B cell (primary cell): Measurements from ENCODE around the gene CORO1C. TPM values are rescaled to one million over a fixed set of nuclear protein-coding genes. Genes with fewer than 3 reads are reported as not detected.
A peak's percentile ranks its signal among the peaks of the same experiment; 100 is the strongest.

ENCODE experiments used
- ATAC-seq: fragments of 200-7000 bp; cut with Tn5 transposase; one replicate; pipeline ENCODE4 v1.10.0; 2021; ENCODE audit warnings: low read depth, mild to moderate bottlenecking, moderate number of reproducible peaks, moderate library complexity
- CTCF ChIA-PET: fragments of 350-600 bp; sonication (Branson Sonifier 250); formaldehyde crosslinking; loops from one replicate; lab custom pipeline; 2021; ENCODE audit warnings: antibody characterized with exemption, inconsistent platforms; lab: Charles Lee
- POLR2A ChIA-PET: fragments of 350-600 bp; sonication (Branson Sonifier 250); formaldehyde crosslinking; loops from one replicate; lab custom pipeline; 2021; ENCODE audit warnings: antibody characterized with exemption; lab: Charles Lee
- DNase-seq: peaks from one replicate; pipeline ENCODE4 v3.0.0; 2013
- H2AFZ ChIP-seq: 2 replicates; pipeline ENCODE4 v1.6.1; 2012; ENCODE audit warnings: mild to moderate bottlenecking, low read depth, low read length; ENCODE audit not compliant: insufficient read depth, poor library complexity, severe bottlenecking
- H3K27ac ChIP-seq, 2 donors: 1 replicate in 1 of 2; 2 replicates in 1 of 2; pipeline ENCODE4 v1.5.1; 2012 to 2013; ENCODE audit warnings: low read length in 2 of 2, mild to moderate bottlenecking in 2 of 2, moderate library complexity in 1 of 2
- H3K27me3 ChIP-seq, 4 experiments: fragments of 200-600 bp in 1 of 4; sonication (generic) in 1 of 4; replicated peaks in 1 of 4; 1 replicate in 2 of 4; 2 replicates in 2 of 4; pipeline versions ENCODE4 v1.6.1 to v1.7.0; 2013 to 2016; ENCODE audit warnings: low read length in 3 of 4, mild to moderate bottlenecking in 2 of 4, mixed read lengths in 1 of 4, moderate library complexity in 1 of 4; ENCODE audit not compliant: insufficient read depth in 4 of 4, control insufficient read depth in 3 of 4; ENCODE audit errors: control extremely low read depth in 1 of 4
- H3K36me3 ChIP-seq, 2 experiments: replicated peaks in 1 of 2; 1 replicate in 1 of 2; 2 replicates in 1 of 2; pipeline versions ENCODE4 v1.6.1 to v1.7.1; 2013; ENCODE audit warnings: low read length in 1 of 2; ENCODE audit not compliant: insufficient read depth in 2 of 2, control insufficient read depth in 1 of 2; ENCODE audit errors: control extremely low read depth in 1 of 2, extremely low read depth in 1 of 2
- H3K4me1 ChIP-seq, 2 donors: fragments of 200-600 bp in 1 of 2; sonication (generic) in 1 of 2; 1 replicate in 1 of 2; 2 replicates in 1 of 2; pipeline versions ENCODE4 v1.5.1 to v1.6.1; 2013 to 2017; ENCODE audit warnings: low read length in 2 of 2; ENCODE audit not compliant: control insufficient read depth in 2 of 2, insufficient read depth in 2 of 2
- H3K4me2 ChIP-seq: replicated peaks from 2 replicates; pipeline ENCODE3; 2012; ENCODE audit warnings: mild to moderate bottlenecking, low read depth, low read length; ENCODE audit not compliant: poor library complexity, severe bottlenecking
- H3K4me3 ChIP-seq, 5 experiments: fragments of 200-600 bp in 1 of 5; sonication (generic) in 1 of 5; 1 replicate in 3 of 5; 2 replicates in 2 of 5; pipeline versions ENCODE4 v1.5.1 to v1.7.0; 2011 to 2016; ENCODE audit warnings: low read length in 4 of 5, mild to moderate bottlenecking in 4 of 5, low read depth in 2 of 5, control low read depth in 1 of 5, moderate library complexity in 1 of 5; ENCODE audit not compliant: insufficient read depth in 1 of 5; ENCODE audit errors: control extremely low read depth in 1 of 5, extremely low read depth in 1 of 5
- H3K79me2 ChIP-seq: fragments of 200-600 bp; sonication (generic); one replicate; pipeline ENCODE4 v1.6.0; 2016; ENCODE audit warnings: low read length; ENCODE audit not compliant: control insufficient read depth, insufficient read depth
- H3K9ac ChIP-seq: fragments of 200-600 bp; sonication (generic); 2 replicates; pipeline ENCODE4 v1.6.1; 2017; ENCODE audit warnings: mild to moderate bottlenecking, low read length, moderate library complexity
- H3K9me3 ChIP-seq, 3 donors: one replicate each; pipeline versions ENCODE4 v1.6.1 to v1.7.1; 2013; ENCODE audit warnings: low read length in 2 of 3; ENCODE audit not compliant: control insufficient read depth in 2 of 3, insufficient read depth in 1 of 3; ENCODE audit errors: control extremely low read depth in 1 of 3
- H4K20me1 ChIP-seq: 2 replicates; pipeline ENCODE4 v1.6.0; 2012; ENCODE audit warnings: mild to moderate bottlenecking, low read length; ENCODE audit not compliant: insufficient read depth, control insufficient read depth, poor library complexity, severe bottlenecking
- H3K27ac Mint-ChIP-seq: one replicate; pipeline ENCODE4 v1.8.0; 2021; ENCODE audit warnings: mixed read lengths
- H3K27me3 Mint-ChIP-seq: one replicate; pipeline ENCODE4 v1.8.0; 2021; ENCODE audit warnings: mixed read lengths
- H3K4me1 Mint-ChIP-seq: one replicate; pipeline ENCODE4 v1.8.0; 2021; ENCODE audit warnings: mixed read lengths
- H3K4me3 Mint-ChIP-seq: one replicate; pipeline ENCODE4 v1.8.0; 2021; ENCODE audit warnings: mixed read lengths
- H3K9me3 Mint-ChIP-seq: one replicate; pipeline ENCODE4 v1.8.0; 2022; ENCODE audit warnings: mixed read lengths; ENCODE audit not compliant: insufficient read depth
- EZH2 ChIP-seq: IDR thresholded peaks from 2 replicates; pipeline ENCODE4 v1.6.1; 2012; ENCODE audit warnings: borderline replicate concordance, low read depth, mild to moderate bottlenecking, moderate library complexity, low read length; ENCODE audit not compliant: insufficient read depth, poor library complexity, severe bottlenecking
- WGBS: methylation state at CpG from one replicate; pipeline ENCODE4 v1.1.5; 2013; ENCODE audit warnings: missing lambda C conversion rate; ENCODE audit not compliant: insufficient coverage; 5-methylcytosine and 5-hydroxymethylcytosine counted together
- intact Hi-C: fragments of 100-400 bp; cut with micrococcal nuclease; formaldehyde crosslinking; loops from one replicate; pipeline ENCODE4 v1.10.0; 2022
- polyA plus RNA-seq: library from polyadenylated mRNA; depleted of rRNA; stranded (reverse); fragments of >200 nt; gene quantifications from 2 replicates; pipeline ENCODE4 v1.2.3, GENCODE V29; 2012
- total RNA-seq, 2 donors: library from RNA; stranded (reverse); fragments of 120-200 nt in 1 of 2; gene quantifications; 1 replicate in 1 of 2; 2 replicates in 1 of 2; pipeline versions ENCODE4 v1.2.3 to v1.2.4, GENCODE V29; 2013 to 2022
- TF ChIP-seq, protein P1 (sequence below): fragments of 200-600 bp; IDR thresholded peaks from one replicate; pipeline ENCODE4 v1.8.0; 2022; ENCODE audit warnings: antibody characterized with exemption, mild to moderate bottlenecking

CORO1C gene
- total and polyA plus RNA-seq, 2 donors (not counting 1 experiment from before 2014, with no cell fraction given), result 19.2 to 68.0 TPM

DNA sequence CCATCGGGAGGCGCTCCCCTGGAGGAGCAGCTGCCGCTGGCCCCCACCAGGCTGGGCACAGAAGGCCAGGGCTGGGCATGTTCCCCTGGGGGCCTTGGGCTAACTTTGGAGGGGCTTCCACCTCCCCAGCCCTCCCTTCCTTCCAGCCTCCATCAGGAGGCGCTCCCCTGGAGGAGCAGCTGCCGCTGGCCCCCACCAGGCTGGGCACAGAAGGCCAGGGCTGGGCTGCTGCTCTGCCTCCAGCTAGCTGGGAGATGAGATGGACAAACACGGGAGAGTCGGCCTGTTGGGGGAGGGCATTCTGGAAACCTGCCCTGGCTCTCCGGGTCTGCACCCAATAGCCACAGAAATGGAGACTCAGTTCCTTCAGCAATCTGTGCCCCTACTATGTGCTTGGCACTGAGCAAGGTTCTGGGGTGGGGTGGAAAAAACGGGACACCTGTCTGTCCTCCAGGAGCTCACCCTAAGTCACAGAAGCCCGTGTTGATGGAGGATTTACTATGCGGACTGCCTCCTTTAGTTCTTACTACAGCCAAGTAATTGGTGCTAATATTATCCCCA lies 39.0 kb upstream of the CORO1C start:
- ChIA-PET POLR2A (no interaction called here), CTCF (interaction anchor here (1.4 to 1.5 kb wide), 2 partner anchors 105 to 106 kb away, joined by 4 to 6 read pairs; no protein-coding TSS in a partner anchor)
- Histone ChIP-seq H3K9ac (no peak overlapping the region), H3K79me2 (no peaks in the 10 kb centered on the region), H2AFZ (no peak overlapping the region), H3K9me3 (no peaks in the 10 kb centered on the region), H3K27me3 (peaks cover 0 to 7% (median 1%) of the 10 kb centered on the region in 4 experiments), H3K4me2 (no peak overlapping the region), H3K4me1 (peaks cover 16 to 20% of the 10 kb centered on the region in 2 donors), H4K20me1 (no peaks in the 10 kb centered on the region), H3K4me3 (no peak overlapping the region), H3K36me3 (no peaks in the 10 kb centered on the region), H3K27ac (no peak overlapping the region)
- no peak for DNase-seq
- Mint-ChIP-seq H3K9me3 (no peaks in the 10 kb centered on the region), H3K4me1 (peaks cover 26% of the 10 kb centered on the region), H3K27me3 (peaks cover 4% of the 10 kb centered on the region), H3K4me3 (peak overlapping the region; percentile 37), H3K27ac (no peak overlapping the region)
- intact Hi-C loops, result no loop called here
- 88% methylated on average over 5 of the region's 11 CpGs for WGBS
- ATAC-seq, result no peak
- TF ChIP-seq, protein P1, sequence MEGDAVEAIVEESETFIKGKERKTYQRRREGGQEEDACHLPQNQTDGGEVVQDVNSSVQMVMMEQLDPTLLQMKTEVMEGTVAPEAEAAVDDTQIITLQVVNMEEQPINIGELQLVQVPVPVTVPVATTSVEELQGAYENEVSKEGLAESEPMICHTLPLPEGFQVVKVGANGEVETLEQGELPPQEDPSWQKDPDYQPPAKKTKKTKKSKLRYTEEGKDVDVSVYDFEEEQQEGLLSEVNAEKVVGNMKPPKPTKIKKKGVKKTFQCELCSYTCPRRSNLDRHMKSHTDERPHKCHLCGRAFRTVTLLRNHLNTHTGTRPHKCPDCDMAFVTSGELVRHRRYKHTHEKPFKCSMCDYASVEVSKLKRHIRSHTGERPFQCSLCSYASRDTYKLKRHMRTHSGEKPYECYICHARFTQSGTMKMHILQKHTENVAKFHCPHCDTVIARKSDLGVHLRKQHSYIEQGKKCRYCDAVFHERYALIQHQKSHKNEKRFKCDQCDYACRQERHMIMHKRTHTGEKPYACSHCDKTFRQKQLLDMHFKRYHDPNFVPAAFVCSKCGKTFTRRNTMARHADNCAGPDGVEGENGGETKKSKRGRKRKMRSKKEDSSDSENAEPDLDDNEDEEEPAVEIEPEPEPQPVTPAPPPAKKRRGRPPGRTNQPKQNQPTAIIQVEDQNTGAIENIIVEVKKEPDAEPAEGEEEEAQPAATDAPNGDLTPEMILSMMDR, result no peak
- TF ChIP-seq EZH2, result no peak
